ENCODE results near the gene DIPK1A.

DIPK1A gene

GRCh38 chr1:92936865-92937264 lies 24.4 kb downstream of the DIPK1A start:
- TF ChIP-seq POLR2AphosphoS5 (IDR thresholded peaks at IDR 0.05; ENCODE audit: borderline replicate concordance, low read depth, low read length) = no peak
- TF ChIP-seq FOXP2 (optimal IDR thresholded peaks at IDR 0.05; ENCODE audit: control extremely low read depth, extremely low read length, insufficient read depth) = no peak

GRCh38 chr1:92934395-92935378 lies 26.6 kb downstream of the DIPK1A start:
- no peaks in the 10 kb centered on the region for H3K36me3 ChIP-seq (ENCODE audit: insufficient read depth, low read length)
- H3K9me3 ChIP-seq (ENCODE audit: low read depth, low read length) = no peaks in the 10 kb centered on the region
- no peak overlapping the region for H3K9ac ChIP-seq (ENCODE audit: insufficient read length)
- no peak overlapping the region for H3K4me3 ChIP-seq
- no peak for TF ChIP-seq POLR2AphosphoS5 (IDR thresholded peaks at IDR 0.05; ENCODE audit: borderline replicate concordance, low read depth, low read length)
- TF ChIP-seq FOXP2 (optimal IDR thresholded peaks at IDR 0.05; ENCODE audit: control extremely low read depth, extremely low read length, insufficient read depth) = no peak
- no peak for TF ChIP-seq EZH2 (IDR thresholded peaks at IDR 0.05)
- peak; percentile 22 for DNase-seq (ENCODE audit: low read depth, low spot score)
- H3K27ac ChIP-seq = 0 out of 2 replicates have a peak overlapping the region, but pooled peaks have one; percentile 4

More at GRCh38 chr1:92936865-92937264, 24.4 kb downstream of the DIPK1A start:
- no peaks in the 10 kb centered on the region for H3K36me3 ChIP-seq (ENCODE audit: insufficient read depth, low read length)
- no peak overlapping the region for H3K4me3 ChIP-seq
- no peaks in the 10 kb centered on the region for H3K9me3 ChIP-seq (ENCODE audit: low read depth, low read length)
- no peak overlapping the region for H3K9ac ChIP-seq (ENCODE audit: insufficient read length)
- DNase-seq (ENCODE audit: low read depth, low spot score) = no peak
- H3K27ac ChIP-seq = no peak overlapping the region

GRCh38 chr1:92933459-92933858 lies 27.8 kb downstream of the DIPK1A start:
- Histone ChIP-seq H3K36me3 (ENCODE audit: insufficient read depth, low read length) (no peaks in the 10 kb centered on the region), H3K9me3 (ENCODE audit: low read depth, low read length) (no peaks in the 10 kb centered on the region), H3K4me3 (no peak overlapping the region), H3K27ac (no peak overlapping the region), H3K9ac (ENCODE audit: insufficient read length) (no peak overlapping the region)
- TF ChIP-seq FOXP2 (optimal IDR thresholded peaks at IDR 0.05; ENCODE audit: control extremely low read depth, extremely low read length, insufficient read depth) = no peak
- TF ChIP-seq POLR2AphosphoS5 (IDR thresholded peaks at IDR 0.05; ENCODE audit: borderline replicate concordance, low read depth, low read length) = no peak
- TF ChIP-seq EZH2 (IDR thresholded peaks at IDR 0.05) = no peak
- DNase-seq (ENCODE audit: low read depth, low spot score) = no peak

- Histone ChIP-seq H3K9me3 (ENCODE audit: low read depth, low read length) (no peaks in the 10 kb centered on the region), H3K36me3 (ENCODE audit: insufficient read depth, low read length) (no peaks in the 10 kb centered on the region), H3K9ac (ENCODE audit: insufficient read length) (no peak overlapping the region), H3K4me3 (no peak overlapping the region), H3K27ac (no peak overlapping the region)
- DNase-seq (ENCODE audit: low read depth, low spot score) = no peak
- TF ChIP-seq EZH2 (IDR thresholded peaks at IDR 0.05) (no peak), FOXP2 (optimal IDR thresholded peaks at IDR 0.05; ENCODE audit: control extremely low read depth, extremely low read length, insufficient read depth) (no peak), POLR2AphosphoS5 (IDR thresholded peaks at IDR 0.05; ENCODE audit: borderline replicate concordance, low read depth, low read length) (no peak)
Observed at GRCh38 chr1:92931691-92932090, 29.6 kb downstream of the DIPK1A start.

- Histone ChIP-seq H3K36me3 (ENCODE audit: insufficient read depth, low read length) (no peaks in the 10 kb centered on the region), H3K4me3 (no peak overlapping the region), H3K9me3 (ENCODE audit: low read depth, low read length) (no peaks in the 10 kb centered on the region), H3K27ac (no peak overlapping the region), H3K9ac (ENCODE audit: insufficient read length) (no peak overlapping the region)
- no peak for TF ChIP-seq EZH2 (IDR thresholded peaks at IDR 0.05)
- no peak for DNase-seq (ENCODE audit: low read depth, low spot score)
Observed at GRCh38 chr1:92929461-92929860, 31.8 kb downstream of the DIPK1A start.

- Histone ChIP-seq H3K27ac (no peak overlapping the region), H3K36me3 (ENCODE audit: insufficient read depth, low read length) (no peaks in the 10 kb centered on the region), H3K4me3 (no peak overlapping the region), H3K9me3 (ENCODE audit: low read depth, low read length) (no peaks in the 10 kb centered on the region), H3K9ac (ENCODE audit: insufficient read length) (no peak overlapping the region)
- DNase-seq (ENCODE audit: low read depth, low spot score) = no peak
- TF ChIP-seq EZH2 (IDR thresholded peaks at IDR 0.05) (no peak), POLR2AphosphoS5 (IDR thresholded peaks at IDR 0.05; ENCODE audit: borderline replicate concordance, low read depth, low read length) (no peak), FOXP2 (optimal IDR thresholded peaks at IDR 0.05; ENCODE audit: control extremely low read depth, extremely low read length, insufficient read depth) (no peak)
Observed at GRCh38 chr1:92927870-92928269, 33.4 kb downstream of the DIPK1A start.

- no peaks in the 10 kb centered on the region for H3K9me3 ChIP-seq (ENCODE audit: low read depth, low read length)
- no peak overlapping the region for H3K9ac ChIP-seq (ENCODE audit: insufficient read length)
- no peaks in the 10 kb centered on the region for H3K36me3 ChIP-seq (ENCODE audit: insufficient read depth, low read length)
- no peak overlapping the region for H3K27ac ChIP-seq
- TF ChIP-seq FOXP2 (optimal IDR thresholded peaks at IDR 0.05; ENCODE audit: control extremely low read depth, extremely low read length, insufficient read depth) (no peak), POLR2AphosphoS5 (IDR thresholded peaks at IDR 0.05; ENCODE audit: borderline replicate concordance, low read depth, low read length) (no peak), EZH2 (IDR thresholded peaks at IDR 0.05) (no peak)
- DNase-seq (ENCODE audit: low read depth, low spot score) = no peak
- H3K4me3 ChIP-seq = no peak overlapping the region
Observed at GRCh38 chr1:92926873-92927272, 34.4 kb downstream of the DIPK1A start.

- Histone ChIP-seq H3K36me3 (ENCODE audit: insufficient read depth, low read length) (no peaks in the 10 kb centered on the region), H3K27ac (no peak overlapping the region), H3K9ac (ENCODE audit: insufficient read length) (no peak overlapping the region), H3K4me3 (no peak overlapping the region), H3K9me3 (ENCODE audit: low read depth, low read length) (no peaks in the 10 kb centered on the region)
- TF ChIP-seq EZH2 (IDR thresholded peaks at IDR 0.05) = no peak
- TF ChIP-seq FOXP2 (optimal IDR thresholded peaks at IDR 0.05; ENCODE audit: control extremely low read depth, extremely low read length, insufficient read depth) = no peak
- TF ChIP-seq POLR2AphosphoS5 (IDR thresholded peaks at IDR 0.05; ENCODE audit: borderline replicate concordance, low read depth, low read length) = no peak
- DNase-seq (ENCODE audit: low read depth, low spot score) = no peak
Observed at GRCh38 chr1:92924501-92924900, 36.8 kb downstream of the DIPK1A start.
